ENCODE data around the gene AFP.

AFP gene

GRCh38 chr4:73439445-73439844 is 3.4 kb downstream of the AFP start:
- no peak for DNase-seq

- DNase-seq, result no peak
These were observed 4.0 kb downstream of the AFP start for GRCh38 chr4:73439991-73440390.

- no peak for DNase-seq
These were observed 4.6 kb downstream of the AFP start for GRCh38 chr4:73440653-73441052.

- no peak for DNase-seq
These were observed 6.3 kb downstream of the AFP start for GRCh38 chr4:73442275-73442674.

DNA sequence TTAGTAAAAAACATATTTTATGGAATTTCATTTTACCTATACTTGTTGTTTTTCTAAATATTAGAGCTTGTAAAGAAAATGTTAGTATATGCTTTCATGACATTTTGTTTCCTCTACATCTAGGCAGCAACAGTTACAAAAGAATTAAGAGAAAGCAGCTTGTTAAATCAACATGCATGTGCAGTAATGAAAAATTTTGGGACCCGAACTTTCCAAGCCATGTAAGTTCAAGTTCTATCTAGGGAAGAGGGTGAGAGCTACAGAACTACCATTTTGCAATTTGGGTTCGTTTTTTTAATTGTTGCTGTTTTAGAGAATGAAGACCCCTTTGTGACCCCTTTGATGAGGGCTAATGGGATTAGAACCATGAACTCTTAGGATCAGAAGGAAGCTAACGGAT is 7.2 kb downstream of the AFP start:
- DNase-seq, result no peak

- DNase-seq, result no peak
These were observed 9.6 kb downstream of the AFP start for GRCh38 chr4:73445383-73446335.

GRCh38 chr4:73446336-73446938 is 10.4 kb downstream of the AFP start:
- no peak for DNase-seq

DNA sequence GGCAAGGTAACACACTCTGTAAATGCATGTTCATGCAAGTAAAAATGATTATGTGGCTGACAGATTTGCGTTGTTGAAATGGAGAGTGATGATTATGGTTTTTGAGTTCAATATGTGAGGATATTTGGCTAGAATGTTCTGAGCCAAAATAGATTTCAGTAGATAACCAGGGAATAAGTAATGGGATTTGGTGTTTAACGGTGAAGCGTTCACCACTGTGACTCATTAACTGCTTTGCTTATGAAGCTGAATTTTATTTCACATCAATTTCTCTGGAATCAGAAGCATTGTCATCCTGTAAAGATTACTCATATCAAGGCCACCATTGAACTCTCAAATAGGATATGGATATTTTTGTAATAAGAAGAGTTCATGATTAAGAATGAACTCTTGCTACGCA is 11.7 kb downstream of the AFP start:
- no peak for DNase-seq

DNA sequence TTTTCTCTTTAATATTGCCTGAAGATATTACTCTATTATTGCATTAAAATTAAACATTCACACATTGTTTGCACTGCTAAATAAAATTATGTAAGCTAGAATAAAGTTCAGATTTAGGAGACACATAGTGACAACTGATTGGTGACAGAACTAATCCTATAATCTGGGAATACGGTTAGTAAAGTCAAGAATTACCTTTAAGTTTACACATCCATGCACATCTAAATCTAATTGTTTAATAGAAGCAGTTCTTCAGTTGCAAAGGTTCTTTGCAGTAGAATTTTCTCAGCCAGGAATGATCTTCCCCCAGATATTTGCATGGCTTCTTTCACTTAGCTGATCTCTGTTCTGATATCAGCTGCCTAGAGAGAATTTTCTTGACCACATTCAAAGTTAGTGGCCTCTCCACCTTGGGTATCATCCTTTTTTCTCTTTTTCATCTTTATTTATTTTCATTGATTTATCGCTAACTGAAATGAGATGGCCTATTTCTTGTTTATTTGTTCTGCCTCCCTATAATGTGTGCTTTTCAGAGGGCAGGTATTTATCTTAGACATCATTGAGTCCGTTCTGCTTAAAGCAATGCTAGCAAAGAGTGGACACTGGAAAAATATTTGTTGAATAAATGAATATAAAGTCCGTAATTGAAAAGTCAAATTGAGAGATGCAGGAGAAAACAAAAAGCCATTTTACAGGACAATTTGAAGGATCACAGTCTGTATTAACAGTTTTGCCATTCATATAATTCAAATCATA is 12.6 kb downstream of the AFP start:
- no peak for DNase-seq

GRCh38 chr4:73450398-73451004 is 14.5 kb downstream of the AFP start:
- DNase-seq, result no peak

DNA sequence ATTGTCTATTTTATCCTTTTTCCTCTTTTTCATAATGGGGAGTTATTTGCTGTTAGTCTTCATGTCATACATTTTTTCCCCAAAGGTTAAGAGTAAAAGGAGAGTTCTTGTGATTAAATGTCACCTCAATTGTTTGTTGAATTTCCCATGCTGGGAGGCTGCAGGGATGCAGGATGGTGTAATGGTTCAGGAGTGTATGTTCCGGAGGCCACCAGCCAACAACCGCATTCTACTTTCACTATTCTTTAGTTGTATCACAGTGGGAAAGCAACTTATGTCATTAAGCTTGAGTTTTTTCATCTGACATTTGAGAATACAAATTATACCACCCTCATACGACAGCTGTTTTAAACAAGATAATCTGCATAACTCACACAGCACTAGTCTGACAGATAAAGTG is 15.4 kb downstream of the AFP start:
- no peak for DNase-seq

- no peak for DNase-seq
These were observed 16.1 kb downstream of the AFP start for GRCh38 chr4:73451981-73452747.

DNA sequence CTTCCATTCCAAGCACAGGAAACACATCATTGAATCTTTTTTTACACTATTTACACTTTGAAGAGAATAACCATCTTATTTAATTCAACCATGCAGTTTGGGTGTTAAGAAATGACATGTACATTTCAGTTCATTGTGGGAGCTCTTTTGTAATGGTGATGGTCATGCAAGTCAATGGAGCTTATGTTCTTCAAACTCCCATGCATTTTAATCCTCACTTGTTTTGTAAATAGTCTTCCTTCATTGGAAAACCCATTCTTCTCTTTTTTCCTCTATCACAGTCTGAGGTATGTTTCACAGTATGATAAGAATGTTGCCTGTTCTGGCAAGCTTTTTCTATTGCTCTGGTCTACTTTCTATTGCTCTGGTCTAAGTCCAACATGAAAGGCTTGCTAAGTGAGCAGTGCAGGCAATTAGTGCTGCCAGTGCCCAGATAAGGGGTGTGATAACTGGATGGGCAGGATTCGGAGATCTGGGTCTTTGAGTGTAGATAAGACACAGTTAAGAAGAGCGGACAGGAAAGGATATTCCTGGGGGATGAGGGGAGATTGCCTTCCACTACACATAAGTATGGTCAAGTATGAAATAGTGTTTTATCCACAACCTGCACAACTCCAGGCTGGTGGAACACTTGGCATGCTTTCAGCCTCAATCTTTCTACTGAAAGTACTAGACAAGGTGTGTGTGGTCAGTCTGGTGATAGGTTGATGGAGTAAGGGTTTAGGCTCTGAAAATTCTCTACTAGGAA is 17.1 kb downstream of the AFP start:
- no peak for DNase-seq

DNA sequence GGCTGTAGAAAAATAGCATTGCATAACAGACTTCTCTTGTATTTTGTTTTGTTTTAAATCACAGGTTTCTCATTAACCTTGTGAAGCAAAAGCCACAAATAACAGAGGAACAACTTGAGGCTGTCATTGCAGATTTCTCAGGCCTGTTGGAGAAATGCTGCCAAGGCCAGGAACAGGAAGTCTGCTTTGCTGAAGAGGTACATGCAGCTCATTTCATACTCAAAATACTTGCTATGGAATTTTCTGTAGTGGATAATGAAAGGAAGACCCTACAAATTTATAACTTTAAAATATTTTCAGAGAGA is 17.6 kb downstream of the AFP start:
- no peak for DNase-seq

GRCh38 chr4:73454920-73455319 is 18.9 kb downstream of the AFP start:
- DNase-seq, result no peak

DNA sequence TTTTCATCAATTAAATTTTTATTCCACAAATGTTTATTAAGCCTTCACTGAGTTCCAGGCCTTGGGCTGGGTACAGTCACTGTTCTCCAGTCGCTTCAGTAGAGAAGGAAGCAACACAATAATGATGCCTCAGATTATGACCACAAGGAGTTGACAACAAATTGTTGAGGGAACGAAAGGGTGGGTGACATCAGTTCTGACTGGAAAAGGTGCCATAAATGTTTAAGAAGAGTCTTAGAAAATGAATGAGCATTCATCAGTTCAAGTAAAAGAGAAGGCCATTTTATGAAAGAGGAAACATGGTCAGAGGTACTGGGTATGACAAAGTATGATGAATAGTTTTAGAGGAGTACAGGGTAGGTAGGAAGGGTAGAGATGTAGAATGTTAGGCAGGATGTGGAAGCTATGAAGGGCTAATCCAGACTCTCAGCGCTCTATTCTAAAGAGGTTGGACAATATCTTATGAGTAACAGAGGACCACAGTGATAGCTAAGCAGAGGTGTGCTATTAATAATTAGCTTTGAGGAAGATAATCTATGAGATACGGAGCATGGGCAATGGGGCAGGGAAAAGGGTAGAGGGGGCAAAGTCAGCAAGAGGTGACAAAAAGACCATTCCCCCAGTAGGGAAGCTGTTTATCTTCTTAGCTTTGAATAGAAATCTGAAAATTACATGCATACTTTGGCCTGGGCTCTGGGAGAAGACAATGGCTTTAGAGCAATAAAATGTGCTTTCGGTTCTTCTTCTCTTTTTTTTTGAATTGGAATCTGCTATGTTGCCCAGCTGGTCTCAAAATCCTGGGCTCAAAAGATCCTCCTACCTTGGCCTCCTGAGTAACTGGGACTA is 20.4 kb downstream of the AFP start:
- DNase-seq, result no peak

- DNase-seq, result no peak
These were observed 22.4 kb downstream of the AFP start for GRCh38 chr4:73458184-73459047.

GRCh38 chr4:73459048-73459421 is 23.0 kb downstream of the AFP start:
- no peak for DNase-seq

GRCh38 chr4:73460913-73461522 is 25.0 kb downstream of the AFP start:
- no peak for DNase-seq

GRCh38 chr4:73468170-73468569 is 32.1 kb downstream of the AFP start:
- no peak for DNase-seq

Data from activated T-cell treated with anti-CD3 and anti-CD28 coated beads for 4 hours (primary cell).